ENCODE results near the gene TPPP. TPM values are rescaled to one million over a fixed set of nuclear protein-coding genes. Genes with fewer than 3 reads are reported as not detected.
"Not testable (repeated sequence)": the region's sequence is repeated elsewhere in the genome, so short reads cannot be mapped to it uniquely, and the experiment has no call there.

The TPPP gene
- total RNA-seq, 1 donor from 2014 or later: 0.09 TPM

DNA sequence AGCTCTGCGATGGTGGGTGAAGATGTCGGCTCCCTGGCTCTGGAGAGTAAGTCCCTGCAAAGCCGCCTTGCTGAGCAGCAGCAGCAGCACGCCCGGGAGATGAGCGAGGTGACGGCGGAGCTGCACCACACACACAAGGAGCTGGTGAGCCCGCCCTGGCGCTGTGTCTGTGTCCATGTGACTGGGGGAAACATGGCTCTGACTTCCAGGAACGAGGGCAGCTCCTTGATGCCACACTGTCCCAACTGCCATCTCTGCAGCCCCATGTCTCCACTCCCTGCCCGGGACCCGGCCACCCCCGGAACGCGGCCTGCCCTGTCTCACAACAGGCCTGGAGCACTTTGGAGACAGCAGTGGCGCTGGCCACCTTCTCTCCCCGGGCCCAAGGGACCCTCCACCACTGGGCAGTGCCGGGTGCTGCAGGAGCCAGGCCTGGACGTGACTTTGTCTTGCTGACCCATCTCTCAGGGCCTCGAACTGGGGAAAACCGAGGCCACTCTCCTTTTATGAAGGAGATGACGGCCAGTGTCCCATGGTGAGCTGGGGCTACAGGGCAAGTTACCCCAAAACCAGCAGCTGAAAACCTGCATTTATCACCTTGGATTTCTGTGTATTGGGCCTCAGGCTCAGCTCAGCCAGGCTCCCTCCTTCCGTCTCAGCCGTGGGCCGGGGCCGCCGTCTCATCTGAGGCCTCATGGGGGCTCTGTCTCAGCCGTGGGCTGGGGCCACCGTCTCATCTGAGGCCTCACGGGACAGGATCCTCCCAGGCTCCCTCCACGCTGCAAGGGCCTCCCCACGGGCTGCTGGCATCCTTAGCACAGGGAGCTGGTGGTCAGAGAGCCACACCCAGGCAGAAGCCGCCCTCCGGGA, 52.5 kb downstream of the TPPP start:
- Mint-ChIP-seq H3K27me3 (ENCODE audit: low read depth) (no peaks in the 10 kb centered on the region), H3K4me3 (ENCODE audit: low read depth) (no peak overlapping the region), H3K4me1 (ENCODE audit: low read depth) (no peaks in the 10 kb centered on the region), H3K9me3 (no peaks in the 10 kb centered on the region), H3K27ac (no peak overlapping the region), H3K36me3 (ENCODE audit: low read depth) (peaks cover 48% of the 10 kb centered on the region)
- intact Hi-C loops (cut with micrococcal nuclease): no loop called here
- DNase-seq (ENCODE audit: low spot score): no peak

DNA sequence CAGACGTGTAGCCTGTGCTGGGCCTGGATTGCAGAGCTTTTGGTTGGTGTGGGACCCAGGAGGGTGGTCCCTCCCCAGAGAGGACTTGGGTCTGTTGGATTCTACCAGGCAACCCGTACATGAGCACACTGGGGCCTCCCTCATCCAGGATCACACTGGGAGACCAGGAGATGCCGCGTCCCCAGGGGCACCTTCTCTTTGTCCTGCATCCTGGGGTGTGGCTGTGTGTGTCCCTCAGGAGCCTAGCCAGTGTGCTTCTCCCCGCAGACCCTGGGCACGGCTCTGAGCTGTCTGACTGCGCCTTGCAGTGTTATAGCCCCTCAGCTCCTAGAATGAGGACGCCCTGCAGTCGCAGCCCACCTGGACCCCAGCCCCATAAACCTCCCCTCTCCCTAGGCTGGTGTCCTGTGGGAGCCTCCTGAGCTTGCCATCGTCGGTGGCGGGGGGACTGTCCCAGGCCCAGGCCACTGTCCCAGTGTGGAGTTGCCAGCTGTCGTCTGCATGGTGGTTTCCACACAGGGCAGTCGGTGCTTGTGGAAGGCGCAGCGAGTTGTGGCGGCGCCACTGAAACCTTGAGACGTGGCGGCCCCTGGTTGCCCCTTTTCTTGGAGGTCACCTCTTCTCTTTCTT, 53.5 kb downstream of the TPPP start:
- H3K4me1 Mint-ChIP-seq (ENCODE audit: low read depth): no peaks in the 10 kb centered on the region
- no peaks in the 10 kb centered on the region for H3K27me3 Mint-ChIP-seq (ENCODE audit: low read depth)
- no peaks in the 10 kb centered on the region for H3K9me3 Mint-ChIP-seq
- no peak overlapping the region for H3K4me3 Mint-ChIP-seq (ENCODE audit: low read depth)
- H3K36me3 Mint-ChIP-seq (ENCODE audit: low read depth): peaks cover 51% of the 10 kb centered on the region
- H3K27ac Mint-ChIP-seq: no peak overlapping the region
- DNase-seq (ENCODE audit: low spot score): no peak
- intact Hi-C loops (cut with micrococcal nuclease): no loop called here

DNA sequence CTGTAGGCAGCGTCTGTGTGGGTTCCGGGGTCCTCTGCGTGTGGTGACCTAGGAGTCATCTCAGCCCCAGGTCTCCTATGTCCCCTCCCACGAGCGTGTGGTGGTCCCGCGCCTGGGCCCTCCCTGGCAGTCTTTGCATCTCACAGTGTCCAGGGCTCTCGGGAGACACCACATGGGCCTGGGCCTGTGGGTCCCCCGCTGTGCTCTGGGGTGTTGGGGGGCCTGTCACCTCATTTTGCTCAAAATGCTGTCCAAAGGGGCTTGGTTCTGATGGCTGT, 54.0 kb downstream of the TPPP start:
- no peaks in the 10 kb centered on the region for H3K27me3 Mint-ChIP-seq (ENCODE audit: low read depth)
- H3K4me1 Mint-ChIP-seq (ENCODE audit: low read depth): no peaks in the 10 kb centered on the region
- H3K9me3 Mint-ChIP-seq: no peaks in the 10 kb centered on the region
- no peak overlapping the region for H3K27ac Mint-ChIP-seq
- H3K4me3 Mint-ChIP-seq (ENCODE audit: low read depth): no peak overlapping the region
- DNase-seq (ENCODE audit: low spot score): no peak
- intact Hi-C loops (cut with micrococcal nuclease): no loop called here
- H3K36me3 Mint-ChIP-seq (ENCODE audit: low read depth): peaks cover 49% of the 10 kb centered on the region

DNA sequence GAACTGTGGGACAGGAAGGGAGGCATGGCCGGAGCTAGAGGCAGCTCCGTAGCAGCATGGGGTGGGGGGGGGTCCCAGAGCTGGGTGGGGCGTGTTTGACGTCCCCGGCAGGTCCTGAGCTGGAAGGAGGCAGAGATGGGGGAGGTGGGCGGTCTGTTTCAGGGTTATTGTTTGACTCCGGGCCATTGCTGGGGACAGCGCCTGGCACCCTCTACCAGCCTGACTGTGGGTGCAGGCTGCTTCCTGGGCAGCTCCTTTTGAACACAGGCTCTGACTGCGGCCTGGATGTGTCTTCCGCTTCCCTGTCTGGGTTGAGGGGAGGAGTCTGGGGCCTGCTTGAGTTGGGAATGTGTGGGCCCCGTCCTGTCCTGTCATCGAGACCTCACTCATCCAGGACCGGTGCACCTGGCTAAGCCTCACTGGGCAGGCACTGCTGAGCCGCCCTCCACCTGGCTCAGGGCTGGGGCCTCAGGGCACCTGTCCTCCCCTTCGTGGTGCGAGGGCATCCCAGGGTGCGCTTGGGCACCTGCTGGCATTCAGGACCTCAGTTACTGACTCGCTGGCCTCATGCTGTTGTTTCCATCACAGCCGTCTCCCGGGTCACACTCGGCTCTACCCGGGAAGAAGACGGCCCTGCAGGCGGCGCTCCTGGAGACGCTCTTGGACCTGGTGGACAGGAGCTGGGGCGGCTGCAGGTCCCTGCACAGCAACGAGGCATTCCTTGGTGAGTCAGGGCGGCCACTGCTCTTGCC, 54.5 kb downstream of the TPPP start:
- Mint-ChIP-seq H3K4me3 (ENCODE audit: low read depth) (no peak overlapping the region), H3K4me1 (ENCODE audit: low read depth) (no peaks in the 10 kb centered on the region), H3K27me3 (ENCODE audit: low read depth) (no peaks in the 10 kb centered on the region), H3K27ac (no peak overlapping the region), H3K9me3 (no peaks in the 10 kb centered on the region), H3K36me3 (ENCODE audit: low read depth) (peaks cover 50% of the 10 kb centered on the region)
- intact Hi-C loops (cut with micrococcal nuclease): no loop called here
- DNase-seq (ENCODE audit: low spot score): no peak

DNA sequence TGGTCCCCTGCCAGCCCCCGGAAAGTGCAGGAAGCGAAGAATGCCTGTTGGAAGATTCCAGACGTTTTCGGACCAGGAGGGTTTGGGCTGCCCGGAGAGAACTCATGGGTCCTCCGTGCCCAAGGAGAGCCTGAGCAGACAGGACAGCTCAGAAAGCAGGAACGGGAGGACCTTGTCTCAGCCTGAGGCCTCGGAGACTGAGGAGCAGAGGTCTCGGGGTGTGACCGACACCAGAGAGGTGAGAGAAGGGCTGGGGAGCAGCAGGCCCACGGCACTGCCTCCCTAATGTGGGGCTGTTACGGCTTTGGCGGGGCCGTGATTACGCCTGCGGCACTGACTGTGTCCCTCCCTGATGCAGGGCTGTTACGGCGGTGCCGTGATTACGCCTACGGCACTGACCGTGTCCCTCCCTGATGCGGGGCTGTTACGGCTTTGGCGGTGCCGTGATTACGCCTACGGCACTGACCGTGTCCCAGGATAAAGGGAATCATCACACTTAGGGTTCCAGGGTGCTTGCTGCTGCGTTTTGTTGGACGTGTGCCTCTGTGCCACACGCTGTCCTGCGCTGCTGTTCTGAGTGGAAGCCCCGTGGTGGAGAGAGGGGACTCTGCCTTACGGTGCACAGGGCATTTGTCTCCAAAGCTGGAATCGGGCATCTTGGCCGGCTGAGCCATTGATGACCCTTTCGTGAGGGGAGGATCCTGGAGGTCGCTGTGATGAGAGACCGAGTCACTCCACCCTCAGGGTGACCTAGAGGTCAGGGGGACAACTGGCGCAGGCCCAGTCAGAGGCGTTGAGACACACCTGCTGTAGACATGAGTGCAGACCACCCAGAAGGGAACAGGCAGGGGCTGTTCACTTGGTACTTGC, 55.3 kb downstream of the TPPP start:
- H3K27me3 Mint-ChIP-seq (ENCODE audit: low read depth): no peaks in the 10 kb centered on the region
- H3K36me3 Mint-ChIP-seq (ENCODE audit: low read depth): peaks cover 48% of the 10 kb centered on the region
- H3K9me3 Mint-ChIP-seq: no peaks in the 10 kb centered on the region
- DNase-seq (ENCODE audit: low spot score): no peak
- no peak overlapping the region for H3K27ac Mint-ChIP-seq
- H3K4me3 Mint-ChIP-seq (ENCODE audit: low read depth): no peak overlapping the region
- no peaks in the 10 kb centered on the region for H3K4me1 Mint-ChIP-seq (ENCODE audit: low read depth)
- intact Hi-C loops (cut with micrococcal nuclease): no loop called here

DNA sequence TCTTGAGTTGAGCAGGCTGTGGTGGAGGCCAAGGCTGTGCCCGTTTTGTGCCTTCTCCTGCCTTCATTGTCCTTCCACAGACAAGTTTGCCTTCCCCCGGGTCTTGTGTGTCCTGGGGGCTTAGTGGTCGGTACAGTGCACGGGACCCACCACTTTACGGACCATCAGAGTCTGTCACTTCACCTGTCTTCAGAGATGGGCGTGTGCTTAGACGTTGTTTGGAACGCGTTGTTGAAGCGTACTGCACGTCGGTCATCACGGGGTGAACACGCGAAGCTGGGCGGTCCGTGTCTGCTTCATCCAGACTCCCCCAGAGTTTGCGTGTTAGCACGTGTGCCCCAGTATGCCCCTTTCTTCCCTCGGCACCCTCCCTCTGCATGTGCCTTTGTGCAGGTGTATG, 56.2 kb downstream of the TPPP start:
- intact Hi-C loops (cut with micrococcal nuclease): no loop called here
- Mint-ChIP-seq H3K9me3 (no peaks in the 10 kb centered on the region), H3K4me1 (ENCODE audit: low read depth) (no peaks in the 10 kb centered on the region), H3K4me3 (ENCODE audit: low read depth) (no peak overlapping the region), H3K27me3 (ENCODE audit: low read depth) (no peaks in the 10 kb centered on the region), H3K36me3 (ENCODE audit: low read depth) (peaks cover 46% of the 10 kb centered on the region), H3K27ac (no peak overlapping the region)
- no peak for DNase-seq (ENCODE audit: low spot score)

DNA sequence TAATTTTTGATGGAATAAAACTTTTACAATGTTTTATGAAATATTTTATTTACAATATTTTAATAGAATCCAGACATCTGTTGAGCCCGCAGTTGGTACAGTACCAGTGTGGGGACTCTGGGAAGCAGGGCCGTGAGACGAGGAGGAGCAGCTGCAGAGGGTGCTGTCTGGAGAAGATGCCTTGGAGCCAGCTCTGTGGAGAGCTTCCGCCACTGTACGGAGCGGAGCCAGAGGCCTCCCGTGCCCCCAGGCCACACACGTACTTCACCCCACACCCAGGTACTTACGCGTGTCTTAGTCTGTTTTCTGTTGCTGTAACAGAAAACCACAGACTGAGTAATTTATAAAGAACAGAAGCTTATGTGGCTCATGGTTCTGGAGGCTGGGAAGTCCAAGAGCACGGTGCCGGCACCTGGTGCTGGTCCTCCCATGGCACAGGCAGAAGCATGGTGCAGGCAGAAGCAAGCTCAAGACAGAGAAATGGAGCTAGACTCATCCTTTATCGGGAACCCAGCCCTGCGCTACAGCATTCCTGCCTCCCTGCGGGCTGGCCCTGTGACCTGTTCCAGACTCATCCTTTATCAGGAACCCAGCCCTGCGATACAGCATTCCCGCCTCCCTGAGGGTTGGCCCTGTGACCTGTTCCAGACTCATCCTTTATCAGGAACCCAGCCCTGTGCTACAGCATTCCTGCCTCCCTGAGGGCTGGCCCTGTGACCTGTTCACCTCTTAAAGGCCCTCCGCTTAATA, 57.7 kb downstream of the TPPP start:
- intact Hi-C loops (cut with micrococcal nuclease): no loop called here
- DNase-seq (ENCODE audit: low spot score): no peak

DNA sequence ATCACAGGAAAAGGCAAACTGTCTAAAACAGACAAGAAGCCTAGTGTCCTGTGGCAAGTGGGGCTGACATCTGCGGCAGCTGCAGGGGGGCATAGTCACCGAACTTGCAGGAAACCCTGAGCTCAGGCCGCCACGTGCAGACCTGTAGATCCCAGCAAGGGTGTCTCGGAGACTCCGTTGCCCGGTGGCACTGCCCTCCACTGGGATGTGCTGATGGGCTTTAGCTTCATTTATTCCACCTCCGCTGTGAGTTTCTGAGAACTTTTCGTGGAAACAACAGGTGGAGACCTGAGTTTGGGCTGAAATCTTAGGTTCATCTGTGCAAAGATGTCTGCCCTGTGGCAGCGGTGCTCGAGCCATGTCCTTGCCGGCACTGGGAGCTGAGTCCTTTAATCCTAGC, 59.0 kb downstream of the TPPP start:
- Mint-ChIP-seq H3K4me3 (ENCODE audit: low read depth) (no peak overlapping the region), H3K36me3 (ENCODE audit: low read depth) (peaks cover 39% of the 10 kb centered on the region), H3K9me3 (no peaks in the 10 kb centered on the region), H3K4me1 (ENCODE audit: low read depth) (no peaks in the 10 kb centered on the region), H3K27me3 (ENCODE audit: low read depth) (no peaks in the 10 kb centered on the region), H3K27ac (no peak overlapping the region)
- DNase-seq (ENCODE audit: low spot score): no peak
- intact Hi-C loops (cut with micrococcal nuclease): no loop called here

More for the DNA sequence above, 57.7 kb downstream of the TPPP start:
- Mint-ChIP-seq H3K36me3 (ENCODE audit: low read depth) (peaks cover 46% of the 10 kb centered on the region), H3K4me1 (ENCODE audit: low read depth) (no peaks in the 10 kb centered on the region), H3K27me3 (ENCODE audit: low read depth) (no peaks in the 10 kb centered on the region), H3K27ac (no peak overlapping the region), H3K4me3 (ENCODE audit: low read depth) (no peak overlapping the region), H3K9me3 (no peaks in the 10 kb centered on the region)

DNA sequence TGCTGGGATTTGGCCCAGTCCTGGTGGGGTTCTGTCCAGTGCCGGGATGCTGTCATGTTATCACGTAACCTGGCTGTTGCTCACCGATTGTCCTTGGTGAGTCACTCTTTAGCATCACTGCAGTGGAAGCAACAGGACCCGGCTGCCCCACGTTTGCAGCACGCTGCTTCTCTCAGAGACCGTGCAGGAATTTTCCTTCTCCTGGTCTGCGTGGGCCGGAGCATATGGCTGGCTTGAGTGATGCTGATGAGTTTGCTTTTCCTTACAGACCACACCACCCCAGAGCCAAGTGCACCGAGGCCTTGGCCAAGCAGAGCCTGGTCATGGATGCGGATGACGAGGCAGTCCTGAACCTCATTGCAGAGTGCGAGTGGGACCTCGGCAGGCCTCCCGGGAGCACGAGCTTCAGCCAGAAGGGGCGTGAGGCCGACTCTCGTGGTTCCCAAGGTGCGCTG, 59.6 kb downstream of the TPPP start:
- H3K9me3 Mint-ChIP-seq: no peaks in the 10 kb centered on the region
- no peak overlapping the region for H3K4me3 Mint-ChIP-seq (ENCODE audit: low read depth)
- intact Hi-C loops (cut with micrococcal nuclease): no loop called here
- H3K4me1 Mint-ChIP-seq (ENCODE audit: low read depth): no peaks in the 10 kb centered on the region
- no peak for DNase-seq (ENCODE audit: low spot score)
- H3K27me3 Mint-ChIP-seq (ENCODE audit: low read depth): no peaks in the 10 kb centered on the region
- no peak overlapping the region for H3K27ac Mint-ChIP-seq
- peaks cover 44% of the 10 kb centered on the region for H3K36me3 Mint-ChIP-seq (ENCODE audit: low read depth)

DNA sequence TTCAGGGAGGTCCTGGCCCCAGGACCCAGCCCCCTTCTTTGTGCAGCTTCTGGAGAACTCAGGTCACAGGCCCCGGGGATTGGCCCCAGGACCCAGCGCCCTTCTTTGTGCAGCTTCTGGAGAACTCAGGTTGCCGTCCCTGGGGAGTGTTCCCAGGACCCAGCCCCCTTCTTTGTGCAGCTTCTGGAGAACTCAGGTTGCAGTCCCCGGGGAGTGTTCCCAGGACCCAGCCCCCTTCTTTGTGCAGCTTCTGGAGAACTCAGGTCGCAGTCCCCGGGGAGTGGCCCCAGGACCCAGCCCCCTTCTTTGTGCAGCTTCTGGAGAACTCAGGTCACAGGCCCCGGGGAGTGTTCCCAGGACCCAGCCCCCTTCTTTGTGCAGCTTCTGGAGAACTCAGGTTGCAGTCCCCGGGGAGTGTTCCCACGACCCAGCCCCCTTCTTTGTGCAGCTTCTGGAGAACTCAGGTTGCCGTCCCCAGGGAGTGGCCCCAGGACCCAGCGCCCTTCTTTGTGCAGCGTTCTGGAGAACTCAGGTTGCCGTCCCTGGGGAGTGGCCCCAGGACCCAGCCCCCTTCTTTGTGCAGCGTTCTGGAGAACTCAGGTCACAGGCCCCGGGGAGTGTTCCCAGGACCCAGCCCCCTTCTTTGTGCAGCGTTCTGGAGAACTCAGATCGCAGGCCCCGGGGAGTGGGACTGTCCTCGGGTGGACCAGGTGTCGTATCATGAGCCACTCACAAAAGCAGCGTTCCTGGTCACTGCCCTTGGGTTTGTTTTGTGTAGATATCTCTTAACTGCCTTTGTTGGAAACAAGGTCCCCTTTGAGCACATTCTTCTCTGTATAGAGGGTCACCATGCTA, 64.6 kb downstream of the TPPP start:
- H3K27me3 Mint-ChIP-seq (ENCODE audit: low read depth); intact Hi-C loops (cut with micrococcal nuclease); H3K27ac Mint-ChIP-seq; H3K4me1 Mint-ChIP-seq (ENCODE audit: low read depth); H3K9me3 Mint-ChIP-seq; DNase-seq (ENCODE audit: low spot score); H3K4me3 Mint-ChIP-seq (ENCODE audit: low read depth): not testable (repeated sequence)
- peaks cover 37% of the 10 kb centered on the region for H3K36me3 Mint-ChIP-seq (ENCODE audit: low read depth)

DNA sequence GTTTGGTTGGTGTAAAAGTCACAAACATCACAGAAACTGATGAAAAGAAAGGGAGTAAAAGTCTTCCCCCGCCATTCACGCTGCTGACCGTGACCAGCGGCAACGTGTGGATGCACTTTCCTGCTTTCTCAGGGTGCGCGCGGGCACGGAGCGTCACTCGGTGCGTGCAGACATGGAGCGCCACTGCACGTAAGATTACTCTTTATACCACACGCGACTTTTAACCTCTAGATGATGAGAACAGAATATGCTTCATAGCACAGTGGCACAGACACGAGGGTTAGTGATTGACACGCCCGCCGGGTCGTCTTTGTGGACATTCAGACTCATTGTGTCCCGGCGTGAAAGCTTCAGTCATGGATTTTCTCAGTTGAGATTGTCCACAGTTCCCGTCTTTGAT, 65.3 kb downstream of the TPPP start:
- Mint-ChIP-seq H3K36me3 (ENCODE audit: low read depth) (peaks cover 35% of the 10 kb centered on the region), H3K27me3 (ENCODE audit: low read depth) (no peaks in the 10 kb centered on the region), H3K4me3 (ENCODE audit: low read depth) (no peak overlapping the region), H3K27ac (no peak overlapping the region), H3K9me3 (no peaks in the 10 kb centered on the region), H3K4me1 (ENCODE audit: low read depth) (no peaks in the 10 kb centered on the region)
- intact Hi-C loops (cut with micrococcal nuclease): no loop called here
- DNase-seq (ENCODE audit: low spot score): no peak

Measured in activated T-helper 2 cell treated with anti-CD3 and anti-CD28 coated beads, Interferon-gamma antibody, Interleukin-2, Interleukin-4, amounts not matched to agents 10 μg/mL and 5 μg/mL and 100 μg/mL, durations not matched to agents 14 hours and 24 hours and 36 hours (primary cell).